Epithelial cell of proximal tubule (primary cell): ENCODE results near the gene PRR5L. TPM values are rescaled to one million over a fixed set of nuclear protein-coding genes. Genes with fewer than 3 reads are reported as not detected.

Source experiments
- DNase-seq: peaks from one replicate; pipeline ENCODE4 v3.0.0-alpha.2; 2011; ENCODE audit warnings: low read depth
- H3K4me3 ChIP-seq: 2 replicates; pipeline ENCODE4 v1.5.1; 2011; ENCODE audit warnings: low read depth, mild to moderate bottlenecking, low read length
- CTCF ChIP-seq: conservative IDR thresholded peaks from 2 replicates; pipeline ENCODE4 v1.5.1; 2012; ENCODE audit warnings: low read depth, mild to moderate bottlenecking, low read length
- total RNA-seq: library from RNA; depleted of rRNA; stranded (reverse); fragments of >200 nt; gene quantifications from 2 replicates; pipeline ENCODE4 v1.2.3, GENCODE V29; 2015

Gene PRR5L
- total RNA-seq, 1 donor from 2014 or later, result 5.9 TPM

DNA sequence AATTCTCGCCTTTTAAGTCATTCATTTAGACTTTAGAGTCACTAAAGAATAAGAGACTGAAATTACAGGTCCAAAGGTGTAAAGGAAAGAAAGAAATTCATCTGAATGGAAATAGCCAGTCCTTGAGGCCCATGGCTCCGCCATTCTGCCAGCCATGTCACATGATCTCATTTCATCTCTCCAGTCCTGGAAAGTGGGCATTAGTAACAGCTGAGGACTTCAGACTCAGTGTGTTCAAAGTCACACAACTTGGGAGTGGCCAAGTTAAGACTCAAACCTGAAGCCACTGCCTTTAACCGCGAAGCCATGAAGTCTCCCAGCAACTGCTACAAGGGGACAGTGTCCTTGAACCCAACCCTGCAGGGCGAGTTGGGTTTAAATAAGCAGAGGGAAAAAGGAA is 103.7 kb downstream of the PRR5L start:
- no peak overlapping the region for H3K4me3 ChIP-seq
- TF ChIP-seq CTCF, result no peak

DNA sequence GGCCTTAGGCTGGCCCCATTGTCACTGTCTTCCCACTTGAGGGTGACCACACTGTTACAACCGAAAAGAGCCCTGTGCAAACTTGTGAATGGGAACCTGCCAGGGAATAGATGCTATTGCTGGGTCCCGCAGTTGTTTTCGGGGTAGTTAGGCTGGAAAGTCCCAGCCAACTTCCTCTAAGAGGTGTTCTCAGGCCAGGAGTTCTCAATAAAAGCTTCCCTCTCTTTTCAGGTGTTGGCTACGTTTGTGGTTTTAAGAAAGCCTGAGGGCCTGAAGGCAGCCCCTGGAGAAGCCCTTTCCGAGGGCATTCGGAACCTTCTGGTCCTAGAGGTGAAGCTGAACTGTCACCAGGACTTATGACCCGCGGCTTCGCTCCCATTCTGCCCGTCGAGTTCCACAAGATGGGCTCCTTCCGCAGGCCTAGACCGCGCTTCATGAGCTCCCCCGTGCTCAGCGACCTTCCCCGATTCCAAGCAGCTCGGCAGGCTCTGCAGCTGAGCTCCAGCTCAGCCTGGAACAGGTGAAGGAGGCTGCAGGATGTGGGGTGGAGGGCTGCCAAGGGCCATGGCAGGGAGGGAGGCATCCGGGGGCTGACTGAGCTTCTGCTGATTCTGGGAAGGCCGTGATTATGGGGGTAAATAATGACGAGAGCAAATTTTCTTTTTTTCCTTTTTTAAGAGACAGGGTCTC is 104.8 kb downstream of the PRR5L start:
- no peak for TF ChIP-seq CTCF
- no peak for DNase-seq
- H3K4me3 ChIP-seq, result no peak overlapping the region

More for the DNA sequence above, 103.7 kb downstream of the PRR5L start:
- DNase-seq, result no peak

DNA sequence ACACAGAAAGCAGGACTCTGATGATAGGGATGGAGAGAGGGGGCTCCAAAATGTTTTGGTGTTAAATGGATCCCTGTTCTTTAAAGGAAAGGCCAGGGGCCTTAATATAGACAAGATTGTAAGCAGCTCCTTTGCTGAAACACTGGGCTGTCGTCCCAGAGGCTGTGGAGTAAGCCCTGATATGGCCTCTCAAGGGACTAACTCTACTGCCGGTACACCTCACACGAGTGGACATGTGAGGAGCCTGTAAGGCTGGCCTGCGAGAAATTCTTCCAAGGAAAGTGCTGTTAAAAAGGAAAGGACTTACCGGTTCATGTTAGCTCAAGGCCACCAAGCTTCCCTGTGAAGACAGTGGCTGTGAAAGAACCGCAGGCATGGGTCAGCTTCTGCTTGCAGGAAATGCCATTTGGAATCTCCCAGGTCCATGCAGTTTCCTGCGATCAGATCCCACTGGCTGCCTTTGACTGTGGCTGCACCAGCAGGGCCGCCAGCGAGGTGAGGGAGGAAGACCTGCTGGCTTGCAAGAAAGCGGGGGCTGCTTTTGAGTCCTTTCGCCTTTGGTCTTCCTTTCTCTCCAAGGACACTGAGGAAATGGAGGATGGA is 106.6 kb downstream of the PRR5L start:
- no peak for TF ChIP-seq CTCF
- DNase-seq, result no peak
- H3K4me3 ChIP-seq, result no peak overlapping the region

DNA sequence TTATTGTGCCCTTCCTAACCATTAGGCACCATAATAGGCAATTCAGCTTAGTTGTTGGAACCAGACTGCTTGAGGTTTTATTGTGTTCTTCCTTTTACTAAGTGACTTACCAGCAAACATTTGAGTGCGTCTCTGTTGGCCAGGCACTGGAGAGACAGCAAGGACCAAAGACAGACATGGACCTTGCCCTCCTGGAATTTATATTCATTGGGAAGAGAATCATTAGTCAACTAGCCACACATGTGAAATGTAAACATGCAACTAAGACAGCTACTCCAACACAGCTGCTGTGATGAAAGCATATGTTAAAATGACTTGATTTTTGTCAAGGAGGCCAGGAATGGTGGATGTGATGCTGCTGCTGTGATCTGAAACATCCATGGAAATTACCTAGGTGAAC is 107.6 kb downstream of the PRR5L start:
- DNase-seq, result no peak
- no peak for TF ChIP-seq CTCF
- H3K4me3 ChIP-seq, result no peak overlapping the region

DNA sequence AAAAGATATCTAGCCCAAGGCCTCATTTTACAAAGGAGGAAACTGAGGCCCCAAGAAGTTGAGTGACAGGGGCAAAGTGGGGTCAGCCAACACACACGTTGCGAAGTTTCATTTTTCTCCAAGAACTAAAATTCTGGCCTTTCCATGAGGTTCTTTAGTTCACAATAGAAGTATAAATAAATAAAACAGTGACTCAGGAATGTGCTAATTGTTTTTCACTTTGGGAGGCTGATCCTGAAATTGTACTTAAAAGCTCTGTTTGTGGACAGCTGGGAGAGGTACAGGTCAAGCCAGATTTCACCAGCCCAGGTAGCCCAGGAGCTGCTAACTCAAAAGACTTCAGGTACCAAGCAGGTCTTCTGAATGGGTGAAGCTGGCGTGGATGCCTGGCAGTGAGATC is 108.7 kb downstream of the PRR5L start:
- TF ChIP-seq CTCF, result no peak
- no peak overlapping the region for H3K4me3 ChIP-seq
- DNase-seq, result no peak

- no peak overlapping the region for H3K4me3 ChIP-seq
- no peak for DNase-seq
- no peak for TF ChIP-seq CTCF
Measured at GRCh38 chr11:36405585-36406367, 109.7 kb downstream of the PRR5L start.

DNA sequence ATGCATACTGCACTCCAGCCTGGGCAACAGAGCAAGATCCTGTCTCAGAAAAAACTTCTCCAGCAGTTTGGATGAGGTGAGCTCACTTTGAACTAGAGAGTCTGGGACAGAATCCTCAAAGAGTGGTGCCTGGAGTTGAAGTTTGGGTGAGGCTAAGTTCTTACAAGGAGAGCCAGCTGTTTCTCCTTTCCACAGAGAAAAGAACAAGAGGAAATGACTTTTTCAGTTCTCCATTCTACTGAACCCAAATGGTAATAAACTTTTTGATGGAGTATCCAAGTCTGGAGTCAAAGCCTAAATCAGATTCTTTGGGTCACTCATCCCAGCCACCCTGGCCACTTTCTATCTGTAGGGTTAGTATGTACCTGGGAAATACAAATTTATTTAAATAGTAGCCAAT is 111.3 kb downstream of the PRR5L start:
- TF ChIP-seq CTCF, result no peak
- no peak for DNase-seq
- H3K4me3 ChIP-seq, result no peak overlapping the region
